Brain microvascular endothelial cell (primary cell): Measurements from ENCODE around the gene AQP10.
"Not testable (repeated sequence)": the region's sequence is repeated elsewhere in the genome, so short reads cannot be mapped to it uniquely, and the experiment has no call there.

Source experiments
- DNase-seq: peaks from one replicate; pipeline ENCODE4 v3.0.0-alpha.2; 2020
- H3K27ac ChIP-seq: fragments of 250-450 bp; sonication (Bioruptor Pico); 2 replicates; pipeline ENCODE4 v1.5.1; 2020; ENCODE audit warnings: mild to moderate bottlenecking, moderate library complexity
- H3K27me3 ChIP-seq: fragments of 250-450 bp; sonication (Bioruptor Pico); replicated peaks from 2 replicates; pipeline ENCODE4 v1.5.1; 2020; ENCODE audit warnings: mild to moderate bottlenecking
- H3K36me3 ChIP-seq: fragments of 250-450 bp; sonication (Bioruptor Pico); replicated peaks from 2 replicates; pipeline ENCODE4 v1.5.1; 2020; ENCODE audit warnings: mild to moderate bottlenecking
- H3K4me3 ChIP-seq: 2 replicates; pipeline ENCODE4 v1.5.1; 2011; ENCODE audit warnings: low read depth, mild to moderate bottlenecking, control low read depth, low read length, moderate library complexity
- in situ Hi-C: cut with HindIII; loops from 2 replicates; pipeline ENCODE4 v1.10.0; 2017; ENCODE audit warnings: low sequenced_read_pairs, low pct_ligation_motif_present
- TF ChIP-seq, protein P1 (sequence below): IDR thresholded peaks from 2 replicates; pipeline ENCODE4 v1.5.1; 2011; ENCODE audit warnings: low read depth, mild to moderate bottlenecking, moderate library complexity, low read length, control low read depth, inconsistent platforms; ENCODE audit errors: missing control alignments

Gene AQP10

GRCh38 chr1:154335025-154335714 lies 14.3 kb downstream of the AQP10 start:
- TF ChIP-seq, protein P1, sequence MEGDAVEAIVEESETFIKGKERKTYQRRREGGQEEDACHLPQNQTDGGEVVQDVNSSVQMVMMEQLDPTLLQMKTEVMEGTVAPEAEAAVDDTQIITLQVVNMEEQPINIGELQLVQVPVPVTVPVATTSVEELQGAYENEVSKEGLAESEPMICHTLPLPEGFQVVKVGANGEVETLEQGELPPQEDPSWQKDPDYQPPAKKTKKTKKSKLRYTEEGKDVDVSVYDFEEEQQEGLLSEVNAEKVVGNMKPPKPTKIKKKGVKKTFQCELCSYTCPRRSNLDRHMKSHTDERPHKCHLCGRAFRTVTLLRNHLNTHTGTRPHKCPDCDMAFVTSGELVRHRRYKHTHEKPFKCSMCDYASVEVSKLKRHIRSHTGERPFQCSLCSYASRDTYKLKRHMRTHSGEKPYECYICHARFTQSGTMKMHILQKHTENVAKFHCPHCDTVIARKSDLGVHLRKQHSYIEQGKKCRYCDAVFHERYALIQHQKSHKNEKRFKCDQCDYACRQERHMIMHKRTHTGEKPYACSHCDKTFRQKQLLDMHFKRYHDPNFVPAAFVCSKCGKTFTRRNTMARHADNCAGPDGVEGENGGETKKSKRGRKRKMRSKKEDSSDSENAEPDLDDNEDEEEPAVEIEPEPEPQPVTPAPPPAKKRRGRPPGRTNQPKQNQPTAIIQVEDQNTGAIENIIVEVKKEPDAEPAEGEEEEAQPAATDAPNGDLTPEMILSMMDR, result peak; percentile 91
- Histone ChIP-seq H3K4me3 (no peak overlapping the region), H3K27me3 (no peaks in the 10 kb centered on the region), H3K36me3 (peaks cover 73% of the 10 kb centered on the region), H3K27ac (no peak overlapping the region)
- in situ Hi-C loops, result loop anchor here (25.0 kb wide), 1 partner anchor 98 kb away; no protein-coding TSS in a partner anchor
- DNase-seq, result peak; percentile 78

- TF ChIP-seq, protein P1, result no peak
- in situ Hi-C loops, result loop anchor here (25.0 kb wide), 1 partner anchor 100 kb away; no protein-coding TSS in a partner anchor
- H3K27ac ChIP-seq, result no peak overlapping the region
- no peaks in the 10 kb centered on the region for H3K27me3 ChIP-seq
- H3K36me3 ChIP-seq, result peaks cover 71% of the 10 kb centered on the region
- H3K4me3 ChIP-seq, result no peak overlapping the region
- DNase-seq, result no peak
Measured at GRCh38 chr1:154337253-154337894, 16.5 kb downstream of the AQP10 start.

- Histone ChIP-seq H3K27me3 (no peaks in the 10 kb centered on the region), H3K27ac (no peak overlapping the region), H3K36me3 (peaks cover 78% of the 10 kb centered on the region), H3K4me3 (no peak overlapping the region)
- in situ Hi-C loops, result loop anchor here (25.0 kb wide), 1 partner anchor 102 kb away; no protein-coding TSS in a partner anchor
- TF ChIP-seq, protein P1, result no peak
- DNase-seq, result no peak
Measured at GRCh38 chr1:154338875-154339274, 18.0 kb downstream of the AQP10 start.

DNA sequence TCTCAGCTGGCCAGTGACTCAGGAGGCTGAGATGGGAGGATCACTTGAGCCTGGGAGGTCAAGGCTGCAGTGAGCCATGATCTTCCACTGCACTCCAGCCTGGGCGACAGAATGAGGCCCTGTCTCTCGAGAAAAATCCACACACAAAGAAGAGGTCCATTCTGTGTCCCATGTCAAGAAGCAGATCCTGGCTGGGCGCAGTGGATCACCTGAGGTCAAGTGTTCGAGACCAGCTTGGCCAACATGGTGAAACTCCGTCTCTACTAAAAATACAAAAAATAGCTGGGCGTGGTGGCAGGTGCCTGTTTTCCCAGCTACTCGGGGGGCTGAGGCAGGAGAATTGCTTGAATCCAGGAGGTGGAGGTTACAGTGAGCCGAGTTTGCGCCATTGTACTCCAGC lies 20.5 kb downstream of the AQP10 start:
- DNase-seq, H3K27ac ChIP-seq, H3K27me3 ChIP-seq, H3K4me3 ChIP-seq: not testable (repeated sequence)
- in situ Hi-C loops, result loop anchor here (25.0 kb wide), 1 partner anchor 104 kb away; no protein-coding TSS in a partner anchor
- H3K36me3 ChIP-seq, result peaks cover 86% of the 10 kb centered on the region

- Histone ChIP-seq H3K4me3 (no peak overlapping the region), H3K27ac (no peak overlapping the region), H3K27me3 (no peaks in the 10 kb centered on the region), H3K36me3 (peaks cover 89% of the 10 kb centered on the region)
- DNase-seq, result no peak
- TF ChIP-seq, protein P1, result no peak
- in situ Hi-C loops, result loop anchor here (25.0 kb wide), 1 partner anchor 105 kb away; no protein-coding TSS in a partner anchor
Measured at GRCh38 chr1:154342132-154342531, 21.2 kb downstream of the AQP10 start.

GRCh38 chr1:154342836-154343472 lies 22.1 kb downstream of the AQP10 start:
- peaks cover 87% of the 10 kb centered on the region for H3K36me3 ChIP-seq
- no peak overlapping the region for H3K27ac ChIP-seq
- TF ChIP-seq, protein P1, result no peak
- DNase-seq, result no peak
- no peaks in the 10 kb centered on the region for H3K27me3 ChIP-seq
- in situ Hi-C loops, result loop anchor here (25.0 kb wide), 1 partner anchor 106 kb away; no protein-coding TSS in a partner anchor
- H3K4me3 ChIP-seq, result no peak overlapping the region
